Measurements from ENCODE around the gene SOX15. TPM values are rescaled to one million over a fixed set of nuclear protein-coding genes. Genes with fewer than 3 reads are reported as not detected.

The SOX15 gene
- total and polyA plus RNA-seq, 2 experiments from 2014 or later = 0.13 to 0.89 TPM

DNA sequence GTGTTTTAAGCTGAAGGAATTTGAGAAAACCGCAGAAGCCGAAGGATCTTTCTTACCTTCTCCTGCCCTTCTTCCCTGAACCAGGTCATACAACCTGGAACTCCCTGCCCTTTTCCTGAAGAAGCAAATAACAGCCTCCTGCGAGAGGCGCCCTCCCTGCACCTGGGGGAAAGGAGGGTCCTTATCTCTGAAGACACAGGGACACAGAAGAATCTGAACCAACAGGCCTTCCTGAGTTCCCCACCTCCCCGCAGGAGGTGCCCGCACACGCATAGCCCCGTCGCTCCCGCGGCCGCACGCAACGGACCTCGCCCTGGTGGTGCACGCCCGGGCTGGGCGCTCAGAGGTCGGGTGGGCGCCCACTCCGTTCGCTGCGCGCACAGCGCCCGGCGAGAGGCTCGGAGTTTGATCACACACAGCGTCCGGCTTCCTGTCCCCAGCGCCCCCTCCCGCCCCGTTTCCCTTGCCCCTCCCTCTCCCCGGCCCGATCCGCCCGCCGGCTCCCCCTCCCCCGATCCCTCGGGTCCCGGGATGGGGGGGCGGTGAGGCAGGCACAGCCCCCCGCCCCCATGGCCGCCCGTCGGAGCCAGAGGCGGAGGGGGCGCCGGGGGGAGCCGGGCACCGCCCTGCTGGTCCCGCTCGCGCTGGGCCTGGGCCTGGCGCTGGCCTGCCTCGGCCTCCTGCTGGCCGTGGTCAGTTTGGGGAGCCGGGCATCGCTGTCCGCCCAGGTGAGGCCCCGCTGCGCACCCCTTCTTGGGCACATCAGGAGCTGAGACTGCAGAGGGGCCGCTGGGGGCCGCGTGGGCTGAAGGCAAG, 41.1 kb downstream of the SOX15 start, which contains the start of gene TNFSF12:
TSS of gene TNFSF12 (plus strand) at position 474 of the 816 bp plus-strand sequence. CDS start at position 570, 96 bp downstream.
- DNase-seq (ENCODE audit: low spot score) = peak; percentile 77
- peak within 1 kb of the TSS; percentile 75 for H3K27ac ChIP-seq

DNA sequence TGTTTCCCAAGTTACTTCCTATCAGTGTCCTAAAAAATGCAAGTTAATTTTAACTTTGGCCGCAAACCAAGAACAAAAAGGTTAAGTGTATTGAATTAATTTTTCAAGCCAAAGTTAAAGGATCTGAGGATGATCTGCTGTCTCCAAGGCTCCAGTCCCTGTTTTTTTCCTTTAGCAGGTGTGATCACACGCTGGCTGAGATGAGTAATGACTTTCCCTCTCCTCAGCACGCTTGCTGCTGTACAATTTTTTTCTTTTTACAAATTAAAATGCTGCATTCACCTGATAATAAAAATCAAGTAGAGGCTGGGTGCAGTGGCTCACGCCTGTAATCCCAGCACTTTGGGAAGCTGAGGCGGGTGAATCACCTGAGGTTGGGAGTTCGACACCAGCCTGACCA, 45.0 kb downstream of the SOX15 start:
- 77% methylated on average over 6 of the region's 6 CpGs for WGBS (ENCODE audit: low lambda C conversion rate, missing lambda C conversion rate)
- no peak for TF ChIP-seq EZH2phosphoT487 (IDR thresholded peaks at IDR 0.05; ENCODE audit: low read depth, severe bottlenecking, unreplicated experiment)
- no peak for TF ChIP-seq EZH2 (IDR thresholded peaks at IDR 0.05; ENCODE audit: borderline replicate concordance)
- TF ChIP-seq CTCF (IDR thresholded peaks at IDR 0.05; ENCODE audit: poor library complexity) = no peak
- H2AFZ ChIP-seq = no peak overlapping the region
- DNase-seq (ENCODE audit: low spot score) = no peak
- no peaks in the 10 kb centered on the region for H3K36me3 ChIP-seq (replicated peaks; ENCODE audit: insufficient read depth, low read depth)
- H3K4me1 ChIP-seq (ENCODE audit: insufficient read depth) = peaks cover 13% of the 10 kb centered on the region
- H3K4me2 ChIP-seq = no peak overlapping the region
- H4K20me1 ChIP-seq (ENCODE audit: insufficient read depth, poor library complexity, severe bottlenecking) = no peaks in the 10 kb centered on the region
- H3K27ac ChIP-seq = no peak overlapping the region
- no peaks in the 10 kb centered on the region for H3K9me3 ChIP-seq (ENCODE audit: low read depth)
- H3K9me2 ChIP-seq (replicated peaks; ENCODE audit: insufficient read depth) = no peaks in the 10 kb centered on the region
- no peak overlapping the region for H3K4me3 ChIP-seq
- no peaks in the 10 kb centered on the region for H3K27me3 ChIP-seq
- H3K79me2 ChIP-seq = no peaks in the 10 kb centered on the region

More for the DNA sequence above, 41.1 kb downstream of the SOX15 start, which contains the start of gene TNFSF12:
- peak within 1 kb of the TSS; percentile 85 for H3K4me2 ChIP-seq
- 3% methylated on average over 25 of the region's 65 CpGs for WGBS (ENCODE audit: low lambda C conversion rate, missing lambda C conversion rate)
- no peaks in the 10 kb centered on the region for H3K27me3 ChIP-seq
- peak within 1 kb of the TSS; percentile 62 for H3K4me3 ChIP-seq
- peak within 1 kb of the TSS; percentile 77 for H2AFZ ChIP-seq
- TF ChIP-seq CTCF (IDR thresholded peaks at IDR 0.05; ENCODE audit: poor library complexity) = no peak
- TF ChIP-seq EZH2phosphoT487 (IDR thresholded peaks at IDR 0.05; ENCODE audit: low read depth, severe bottlenecking, unreplicated experiment) = no peak
- TF ChIP-seq EZH2 (IDR thresholded peaks at IDR 0.05; ENCODE audit: borderline replicate concordance) = no peak
- H3K79me2 ChIP-seq = no peaks in the 10 kb centered on the region
- no peaks in the 10 kb centered on the region for H3K36me3 ChIP-seq (replicated peaks; ENCODE audit: insufficient read depth, low read depth)
- H3K9me3 ChIP-seq (ENCODE audit: low read depth) = no peaks in the 10 kb centered on the region
- peaks cover 24% of the 10 kb centered on the region for H3K4me1 ChIP-seq (ENCODE audit: insufficient read depth)
- no peaks in the 10 kb centered on the region for H3K9me2 ChIP-seq (replicated peaks; ENCODE audit: insufficient read depth)
- H4K20me1 ChIP-seq (ENCODE audit: insufficient read depth, poor library complexity, severe bottlenecking) = no peaks in the 10 kb centered on the region

DNA sequence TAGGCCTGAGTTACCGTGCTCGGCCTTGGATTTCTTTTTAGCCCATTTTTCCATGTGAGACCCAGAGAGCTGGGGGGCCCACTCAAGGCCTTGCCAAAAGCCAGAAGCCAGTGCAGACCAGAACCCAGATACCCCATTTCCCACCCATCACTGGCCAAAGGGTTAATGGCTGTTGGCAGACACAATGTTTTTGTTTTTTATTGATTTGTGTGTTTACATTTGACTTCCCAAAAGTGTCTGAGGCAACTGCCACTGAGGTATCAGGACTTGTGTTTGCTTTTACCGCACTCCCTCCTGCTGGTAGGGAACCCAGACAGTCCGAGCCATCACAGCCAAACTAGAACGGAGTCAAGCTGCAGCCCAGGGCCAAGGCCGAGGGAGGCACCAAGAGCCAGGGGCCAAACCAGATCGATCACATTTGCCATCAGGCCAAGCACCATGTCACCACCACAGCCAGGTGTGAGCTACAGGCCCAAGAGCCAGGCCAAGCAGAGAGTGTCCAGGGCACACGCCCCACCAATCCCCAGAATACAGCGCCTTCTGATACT, 48.7 kb downstream of the SOX15 start:
- DNase-seq (ENCODE audit: low spot score) = no peak
- Histone ChIP-seq H4K20me1 (ENCODE audit: insufficient read depth, poor library complexity, severe bottlenecking) (no peaks in the 10 kb centered on the region), H3K4me3 (no peak overlapping the region), H3K27me3 (no peaks in the 10 kb centered on the region), H3K79me2 (no peaks in the 10 kb centered on the region), H3K4me1 (ENCODE audit: insufficient read depth) (no peaks in the 10 kb centered on the region), H3K4me2 (no peak overlapping the region), H3K9me2 (replicated peaks; ENCODE audit: insufficient read depth) (no peaks in the 10 kb centered on the region), H2AFZ (no peak overlapping the region), H3K9me3 (ENCODE audit: low read depth) (no peaks in the 10 kb centered on the region), H3K36me3 (replicated peaks; ENCODE audit: insufficient read depth, low read depth) (no peaks in the 10 kb centered on the region), H3K27ac (no peak overlapping the region)
- TF ChIP-seq EZH2phosphoT487 (IDR thresholded peaks at IDR 0.05; ENCODE audit: low read depth, severe bottlenecking, unreplicated experiment) (no peak), EZH2 (IDR thresholded peaks at IDR 0.05; ENCODE audit: borderline replicate concordance) (no peak), CTCF (IDR thresholded peaks at IDR 0.05; ENCODE audit: poor library complexity) (no peak)
- 88% methylated on average over 9 of the region's 9 CpGs for WGBS (ENCODE audit: low lambda C conversion rate, missing lambda C conversion rate)

Measured in hepatocyte (in vitro differentiated cells).